ENCODE results near the gene LCN9. TPM values are rescaled to one million over a fixed set of nuclear protein-coding genes. Genes with fewer than 3 reads are reported as not detected.

LCN9 gene
- total RNA-seq, 1 donor from 2014 or later = 2.4 TPM

GRCh38 chr9:135657416-135657815 lies 5.7 kb upstream of the LCN9 start:
- Histone ChIP-seq H3K9me3 (ENCODE audit: low read depth) (peaks cover 4% of the 10 kb centered on the region), H3K27me3 (no peaks in the 10 kb centered on the region), H4K20me1 (ENCODE audit: low read depth) (no peaks in the 10 kb centered on the region), H3F3A (ENCODE audit: low read depth) (peaks cover 6% of the 10 kb centered on the region), H3K4me1 (peaks cover 7% of the 10 kb centered on the region), H3K9ac (no peak overlapping the region), H3K4me2 (no peak overlapping the region), H3K4me3 (no peak overlapping the region), H2AFZ (replicated peaks) (no peak overlapping the region), H3K27ac (no peak overlapping the region), H3K36me3 (no peaks in the 10 kb centered on the region), H3K79me2 (ENCODE audit: low read depth) (no peaks in the 10 kb centered on the region)
- Mint-ChIP-seq H3K27ac (no peak overlapping the region), H3K4me1 (peaks cover 16% of the 10 kb centered on the region), H3K36me3 (no peaks in the 10 kb centered on the region), H3K9me3 (peaks cover 14% of the 10 kb centered on the region), H3K27me3 (ENCODE audit: insufficient read depth, low read depth) (peaks cover 18% of the 10 kb centered on the region), H3K4me3 (no peak overlapping the region)
- no peak for DNase-seq (ENCODE audit: low spot score)
- TF ChIP-seq EZH2phosphoT487 (IDR thresholded peaks at IDR 0.05) (no peak), CTCF (IDR thresholded peaks at IDR 0.05) (no peak), EZH2 (IDR thresholded peaks at IDR 0.05) (no peak)

- H3K79me2 ChIP-seq (ENCODE audit: low read depth) = no peaks in the 10 kb centered on the region
- no peaks in the 10 kb centered on the region for H3K9me3 ChIP-seq (ENCODE audit: low read depth)
- Mint-ChIP-seq H3K36me3 (no peaks in the 10 kb centered on the region), H3K27ac (no peak overlapping the region), H3K4me3 (no peak overlapping the region), H3K27me3 (ENCODE audit: insufficient read depth, low read depth) (peaks cover 19% of the 10 kb centered on the region), H3K4me1 (peaks cover 24% of the 10 kb centered on the region), H3K9me3 (peaks cover 3% of the 10 kb centered on the region)
- H3F3A ChIP-seq (ENCODE audit: low read depth) = peaks cover 6% of the 10 kb centered on the region
- H3K4me1 ChIP-seq = peaks cover 13% of the 10 kb centered on the region
- no peak overlapping the region for H2AFZ ChIP-seq (replicated peaks)
- DNase-seq (ENCODE audit: low spot score) = no peak
- no peaks in the 10 kb centered on the region for H4K20me1 ChIP-seq (ENCODE audit: low read depth)
- no peaks in the 10 kb centered on the region for H3K36me3 ChIP-seq
- no peak overlapping the region for H3K9ac ChIP-seq
- H3K4me2 ChIP-seq = no peak overlapping the region
- TF ChIP-seq EZH2 (IDR thresholded peaks at IDR 0.05) (no peak), EZH2phosphoT487 (IDR thresholded peaks at IDR 0.05) (no peak), CTCF (IDR thresholded peaks at IDR 0.05) (no peak)
- no peak overlapping the region for H3K4me3 ChIP-seq
- H3K27ac ChIP-seq = no peak overlapping the region
- no peaks in the 10 kb centered on the region for H3K27me3 ChIP-seq
These were observed 3.9 kb upstream of the LCN9 start for GRCh38 chr9:135659252-135659651.

GRCh38 chr9:135660407-135660806 lies 2.7 kb upstream of the LCN9 start:
- peaks cover 13% of the 10 kb centered on the region for H3K4me1 ChIP-seq
- H3K27me3 ChIP-seq = no peaks in the 10 kb centered on the region
- no peak overlapping the region for H3K27ac ChIP-seq
- H3K4me1 Mint-ChIP-seq = peaks cover 27% of the 10 kb centered on the region
- H3K9me3 ChIP-seq (ENCODE audit: low read depth) = no peaks in the 10 kb centered on the region
- no peak for TF ChIP-seq EZH2phosphoT487 (IDR thresholded peaks at IDR 0.05)
- no peak for TF ChIP-seq CTCF (IDR thresholded peaks at IDR 0.05)
- TF ChIP-seq EZH2 (IDR thresholded peaks at IDR 0.05) = no peak
- no peaks in the 10 kb centered on the region for H3K36me3 ChIP-seq
- no peaks in the 10 kb centered on the region for H3K79me2 ChIP-seq (ENCODE audit: low read depth)
- H2AFZ ChIP-seq (replicated peaks) = no peak overlapping the region
- H3K9ac ChIP-seq = no peak overlapping the region
- no peak overlapping the region for H3K4me3 ChIP-seq
- no peaks in the 10 kb centered on the region for H3K36me3 Mint-ChIP-seq
- H3K9me3 Mint-ChIP-seq = peaks cover 3% of the 10 kb centered on the region
- peaks cover 6% of the 10 kb centered on the region for H3F3A ChIP-seq (ENCODE audit: low read depth)
- peak overlapping the region; percentile 93 for H3K27ac Mint-ChIP-seq
- H4K20me1 ChIP-seq (ENCODE audit: low read depth) = no peaks in the 10 kb centered on the region
- no peak for DNase-seq (ENCODE audit: low spot score)
- H3K27me3 Mint-ChIP-seq (ENCODE audit: insufficient read depth, low read depth) = peaks cover 19% of the 10 kb centered on the region
- no peak overlapping the region for H3K4me3 Mint-ChIP-seq
- no peak overlapping the region for H3K4me2 ChIP-seq

Data from neural progenitor cell (in vitro differentiated cells).